Endothelial cell (in vitro differentiated cells): ENCODE results near the gene NOS1AP. TPM values are rescaled to one million over a fixed set of nuclear protein-coding genes. Genes with fewer than 3 reads are reported as not detected.

Experiments
- DNase-seq: peaks from one replicate; pipeline ENCODE4 v3.0.0; 2021; ENCODE audit warnings: low spot score
- H3K27ac Mint-ChIP-seq: one replicate; pipeline ENCODE4 v1.8.0; 2021; ENCODE audit warnings: mixed read lengths, inconsistent platforms; ENCODE audit not compliant: unreplicated experiment
- H3K27me3 Mint-ChIP-seq: one replicate; pipeline ENCODE4 v1.8.0; 2021; ENCODE audit warnings: mild to moderate bottlenecking, moderate library complexity, mixed read lengths, inconsistent platforms; ENCODE audit not compliant: unreplicated experiment
- H3K36me3 Mint-ChIP-seq: one replicate; pipeline ENCODE4 v1.8.0; 2021; ENCODE audit warnings: mild to moderate bottlenecking, low read depth, mixed read lengths, inconsistent platforms; ENCODE audit not compliant: unreplicated experiment
- H3K4me1 Mint-ChIP-seq: one replicate; pipeline ENCODE4 v1.8.0; 2021; ENCODE audit warnings: mild to moderate bottlenecking, mixed read lengths, inconsistent platforms; ENCODE audit not compliant: unreplicated experiment
- H3K4me3 Mint-ChIP-seq: one replicate; pipeline ENCODE4 v1.8.0; 2021; ENCODE audit warnings: mild to moderate bottlenecking, mixed read lengths, inconsistent platforms; ENCODE audit not compliant: unreplicated experiment
- H3K9me3 Mint-ChIP-seq: one replicate; pipeline ENCODE4 v1.8.0; 2021; ENCODE audit warnings: mixed read lengths, inconsistent platforms; ENCODE audit not compliant: unreplicated experiment
- CTCF ChIP-seq: fragments of 200-600 bp; sonication (generic); IDR thresholded peaks from one replicate; pipeline ENCODE4 v1.5.0; 2021; ENCODE audit warnings: antibody characterized with exemption; ENCODE audit not compliant: unreplicated experiment
- total RNA-seq: library from RNA; stranded (reverse); fragmentation: NEBNext Ultra II Directional; extraction: Animal tissue kit (Norgen Biotek cat#: 25700); gene quantifications from one replicate; pipeline ENCODE4 v1.2.1, GENCODE V29; 2021; ENCODE audit not compliant: unreplicated experiment

NOS1AP gene
- total RNA-seq, 1 donor from 2014 or later, result 19.8 TPM

DNA sequence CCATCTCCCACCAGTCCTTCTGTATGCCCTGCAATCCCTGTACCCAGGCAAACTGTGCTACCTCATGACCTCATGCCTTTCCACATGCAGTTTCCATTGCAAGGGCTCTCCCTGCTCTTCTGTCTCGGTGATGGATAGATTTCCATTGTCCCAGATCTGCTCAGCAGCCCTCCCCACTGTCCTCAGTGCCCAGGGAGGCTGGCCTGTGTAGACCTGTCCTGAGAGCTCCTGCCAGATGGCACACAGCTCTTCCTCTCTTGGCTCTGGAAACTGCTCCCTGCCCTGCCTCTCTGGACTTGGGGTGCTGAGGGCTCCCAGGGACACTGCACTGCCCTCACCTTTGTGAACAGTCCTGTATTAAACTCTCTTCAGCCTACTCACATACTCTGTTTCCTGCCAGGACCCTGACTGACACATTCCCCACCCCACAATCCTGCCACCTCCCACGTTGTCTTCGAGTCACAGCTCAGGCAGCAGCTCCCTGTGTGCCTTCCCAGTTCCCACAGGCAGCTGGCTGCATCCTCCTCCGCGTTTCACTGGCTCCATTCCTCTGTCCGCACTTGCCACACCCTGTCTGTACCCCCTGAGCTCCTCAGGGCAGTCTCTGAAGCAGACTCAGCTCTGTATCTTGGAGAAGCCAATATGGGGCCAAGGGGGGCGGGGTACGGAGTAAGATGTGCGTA, 250.1 kb downstream of the NOS1AP start:
- H3K27me3 Mint-ChIP-seq, result peaks cover 2% of the 10 kb centered on the region
- H3K4me3 Mint-ChIP-seq, result no peak overlapping the region
- H3K9me3 Mint-ChIP-seq, result no peaks in the 10 kb centered on the region
- H3K4me1 Mint-ChIP-seq, result no peaks in the 10 kb centered on the region
- H3K36me3 Mint-ChIP-seq, result no peaks in the 10 kb centered on the region
- DNase-seq, result no peak
- no peak for TF ChIP-seq CTCF
- H3K27ac Mint-ChIP-seq, result no peak overlapping the region

GRCh38 chr1:162321809-162322422, 252.4 kb downstream of the NOS1AP start:
- DNase-seq, result no peak
- Mint-ChIP-seq H3K36me3 (no peaks in the 10 kb centered on the region), H3K4me3 (no peak overlapping the region), H3K27ac (no peak overlapping the region), H3K27me3 (peaks cover 5% of the 10 kb centered on the region), H3K9me3 (no peaks in the 10 kb centered on the region), H3K4me1 (no peaks in the 10 kb centered on the region)
- no peak for TF ChIP-seq CTCF

GRCh38 chr1:162323023-162323422, 253.5 kb downstream of the NOS1AP start:
- TF ChIP-seq CTCF, result no peak
- no peaks in the 10 kb centered on the region for H3K9me3 Mint-ChIP-seq
- H3K27me3 Mint-ChIP-seq, result peaks cover 5% of the 10 kb centered on the region
- H3K27ac Mint-ChIP-seq, result no peak overlapping the region
- H3K4me3 Mint-ChIP-seq, result no peak overlapping the region
- H3K4me1 Mint-ChIP-seq, result no peaks in the 10 kb centered on the region
- DNase-seq, result no peak
- no peaks in the 10 kb centered on the region for H3K36me3 Mint-ChIP-seq

DNA sequence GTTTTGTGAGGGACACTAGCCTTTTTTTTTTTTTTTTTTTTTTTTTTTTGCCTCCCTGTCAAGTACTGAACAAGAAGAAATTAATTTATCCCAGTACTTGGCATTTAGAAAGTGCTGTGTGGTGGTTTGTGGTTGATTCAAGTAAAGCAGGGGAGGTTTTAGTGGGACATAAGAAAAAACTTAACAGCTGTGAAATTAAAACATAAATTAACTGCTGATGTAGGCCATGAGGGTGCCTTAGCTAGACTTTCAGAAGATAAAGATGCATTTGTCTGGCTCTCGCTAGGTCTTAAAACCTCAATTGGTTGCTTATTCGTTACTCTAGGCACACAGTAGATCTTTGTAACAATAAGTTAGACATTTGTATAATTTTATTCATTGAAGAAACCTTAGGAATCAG, 254.9 kb downstream of the NOS1AP start:
- TF ChIP-seq CTCF, result no peak
- H3K27ac Mint-ChIP-seq, result no peak overlapping the region
- DNase-seq, result no peak
- H3K4me3 Mint-ChIP-seq, result no peak overlapping the region
- peaks cover 5% of the 10 kb centered on the region for H3K27me3 Mint-ChIP-seq
- no peaks in the 10 kb centered on the region for H3K36me3 Mint-ChIP-seq
- H3K4me1 Mint-ChIP-seq, result no peaks in the 10 kb centered on the region
- H3K9me3 Mint-ChIP-seq, result no peaks in the 10 kb centered on the region

DNA sequence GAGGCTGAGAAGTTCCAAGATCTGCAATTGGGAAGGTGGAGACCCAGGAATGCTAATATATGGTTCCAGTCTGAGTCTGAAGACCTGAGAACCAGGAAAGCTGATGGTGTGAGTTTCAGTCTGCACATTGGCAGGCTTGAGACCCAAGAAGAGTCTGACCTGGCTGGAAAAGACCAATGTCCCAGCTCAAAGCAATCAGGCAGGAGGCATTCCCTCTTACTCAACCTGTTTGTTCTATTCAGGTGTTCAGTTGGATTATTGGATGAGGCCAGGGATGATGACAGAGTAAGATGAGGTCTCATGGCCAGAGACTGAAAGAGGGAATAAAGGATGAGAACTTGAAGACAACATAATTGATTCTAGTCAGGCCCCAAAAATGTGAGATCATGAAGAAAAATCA, 257.1 kb downstream of the NOS1AP start:
- Mint-ChIP-seq H3K27ac (no peak overlapping the region), H3K27me3 (peaks cover 2% of the 10 kb centered on the region), H3K36me3 (no peaks in the 10 kb centered on the region), H3K9me3 (no peaks in the 10 kb centered on the region), H3K4me3 (no peak overlapping the region), H3K4me1 (no peaks in the 10 kb centered on the region)
- TF ChIP-seq CTCF, result no peak
- DNase-seq, result no peak
